Adrenal gland (tissue), 5 donors: ENCODE data around the gene SCFD2.

ENCODE experiments used
- POLR2A ChIP-seq, 2 donors: fragments of 450-650 bp; IDR thresholded peaks; one replicate each; pipeline ENCODE4 v1.6.1; 2017; ENCODE audit warnings: antibody characterized with exemption in 2 of 2, mild to moderate bottlenecking in 2 of 2, moderate library complexity in 1 of 2
- TF ChIP-seq, protein P1 (sequence below), 6 experiments: fragments of 450-650 bp in 4 of 6; fragments of 200-600 bp in 2 of 6; sonication (generic) in 1 of 6; IDR thresholded peaks; 1 replicate in 5 of 6; 2 replicates in 1 of 6; pipeline versions ENCODE4 v1.5.1 to v1.8.0; 2016 to 2021; ENCODE audit warnings: antibody characterized with exemption in 6 of 6, mild to moderate bottlenecking in 2 of 6, moderate library complexity in 1 of 6
- donor health status: DM: no; HTN: no; CAD: no.

DNA sequence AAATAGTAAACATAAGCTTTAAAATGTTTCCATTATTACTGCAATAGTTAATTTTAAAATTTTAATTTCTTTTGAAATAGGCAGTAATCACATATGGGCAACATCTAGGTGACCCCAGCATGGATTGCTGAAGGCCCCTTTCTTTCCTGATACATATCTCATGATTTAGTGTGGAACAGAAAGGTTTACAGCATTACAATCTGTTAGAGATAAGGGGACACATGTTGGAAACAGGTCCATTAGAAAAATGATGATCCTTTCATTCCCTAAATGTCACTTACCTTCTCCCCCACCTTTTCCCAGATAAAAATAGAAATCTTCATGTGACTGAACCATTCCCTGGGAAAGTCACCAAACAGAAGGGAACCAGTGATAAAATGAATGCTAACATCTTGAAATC lies 413.3 kb downstream of the SCFD2 start:
- no peak for TF ChIP-seq POLR2A (IDR thresholded peaks at IDR 0.05)
- TF ChIP-seq, protein P1, sequence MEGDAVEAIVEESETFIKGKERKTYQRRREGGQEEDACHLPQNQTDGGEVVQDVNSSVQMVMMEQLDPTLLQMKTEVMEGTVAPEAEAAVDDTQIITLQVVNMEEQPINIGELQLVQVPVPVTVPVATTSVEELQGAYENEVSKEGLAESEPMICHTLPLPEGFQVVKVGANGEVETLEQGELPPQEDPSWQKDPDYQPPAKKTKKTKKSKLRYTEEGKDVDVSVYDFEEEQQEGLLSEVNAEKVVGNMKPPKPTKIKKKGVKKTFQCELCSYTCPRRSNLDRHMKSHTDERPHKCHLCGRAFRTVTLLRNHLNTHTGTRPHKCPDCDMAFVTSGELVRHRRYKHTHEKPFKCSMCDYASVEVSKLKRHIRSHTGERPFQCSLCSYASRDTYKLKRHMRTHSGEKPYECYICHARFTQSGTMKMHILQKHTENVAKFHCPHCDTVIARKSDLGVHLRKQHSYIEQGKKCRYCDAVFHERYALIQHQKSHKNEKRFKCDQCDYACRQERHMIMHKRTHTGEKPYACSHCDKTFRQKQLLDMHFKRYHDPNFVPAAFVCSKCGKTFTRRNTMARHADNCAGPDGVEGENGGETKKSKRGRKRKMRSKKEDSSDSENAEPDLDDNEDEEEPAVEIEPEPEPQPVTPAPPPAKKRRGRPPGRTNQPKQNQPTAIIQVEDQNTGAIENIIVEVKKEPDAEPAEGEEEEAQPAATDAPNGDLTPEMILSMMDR (IDR thresholded peaks at IDR 0.05): no peak
